Activated T-cell treated with anti-CD3 and anti-CD28 coated beads for 4 hours (primary cell): ENCODE results near the gene PRKACB.

Source experiments
- DNase-seq: peaks from one replicate; pipeline ENCODE4 v3.0.0-alpha.2; 2020

The PRKACB gene

DNA sequence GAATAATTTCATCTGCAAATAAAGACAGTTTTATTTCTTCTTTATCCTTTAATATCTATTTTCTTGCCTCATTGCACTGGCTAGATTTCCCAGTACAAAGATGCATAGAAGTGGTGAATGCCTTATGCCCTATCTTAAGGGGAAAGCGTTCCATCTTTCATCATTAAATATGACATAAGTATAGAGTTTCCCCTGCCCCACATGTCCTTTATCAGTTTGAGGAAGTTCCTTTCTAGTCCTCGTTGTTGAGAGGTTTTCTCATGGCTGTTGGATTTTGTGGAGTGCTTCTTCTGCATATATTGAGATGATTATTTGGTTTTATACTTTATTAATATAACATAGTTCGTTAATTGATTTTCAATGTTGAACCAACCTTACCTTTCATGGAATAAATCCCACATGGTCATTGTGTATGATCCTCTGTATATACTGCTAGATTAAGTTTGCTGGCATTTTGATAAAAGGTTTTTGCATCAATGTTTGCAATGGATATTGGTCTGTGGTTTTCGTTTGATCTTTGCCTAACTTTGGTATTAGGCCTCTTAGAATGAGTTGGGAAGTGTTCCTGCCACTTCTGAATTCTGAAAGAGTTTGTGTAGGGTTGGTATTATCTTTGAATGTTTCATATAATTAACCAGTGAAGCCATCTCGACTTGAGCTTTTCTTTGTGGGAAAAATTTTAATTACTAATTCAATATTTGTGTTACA is 15.6 kb downstream of the PRKACB start:
- no peak for DNase-seq

DNA sequence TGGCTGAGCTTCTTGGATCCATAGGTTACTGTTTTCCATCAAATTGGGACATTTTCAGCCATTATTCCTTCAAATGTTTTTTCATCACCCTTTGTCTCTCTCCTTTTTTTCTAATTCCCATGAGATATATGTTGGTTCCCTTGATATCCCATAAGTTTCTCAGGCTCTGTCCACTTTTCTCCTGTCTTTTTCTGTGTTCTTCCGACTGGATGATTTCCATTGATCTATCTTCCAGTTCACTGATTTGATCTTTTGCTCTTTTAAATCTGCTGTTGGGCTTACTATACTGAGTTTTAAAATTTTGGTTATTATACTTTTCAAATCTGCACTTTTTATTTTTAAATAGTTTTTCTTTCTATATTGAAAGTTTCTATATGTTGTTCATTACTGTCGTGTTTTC is 18.2 kb downstream of the PRKACB start:
- DNase-seq, result no peak

DNA sequence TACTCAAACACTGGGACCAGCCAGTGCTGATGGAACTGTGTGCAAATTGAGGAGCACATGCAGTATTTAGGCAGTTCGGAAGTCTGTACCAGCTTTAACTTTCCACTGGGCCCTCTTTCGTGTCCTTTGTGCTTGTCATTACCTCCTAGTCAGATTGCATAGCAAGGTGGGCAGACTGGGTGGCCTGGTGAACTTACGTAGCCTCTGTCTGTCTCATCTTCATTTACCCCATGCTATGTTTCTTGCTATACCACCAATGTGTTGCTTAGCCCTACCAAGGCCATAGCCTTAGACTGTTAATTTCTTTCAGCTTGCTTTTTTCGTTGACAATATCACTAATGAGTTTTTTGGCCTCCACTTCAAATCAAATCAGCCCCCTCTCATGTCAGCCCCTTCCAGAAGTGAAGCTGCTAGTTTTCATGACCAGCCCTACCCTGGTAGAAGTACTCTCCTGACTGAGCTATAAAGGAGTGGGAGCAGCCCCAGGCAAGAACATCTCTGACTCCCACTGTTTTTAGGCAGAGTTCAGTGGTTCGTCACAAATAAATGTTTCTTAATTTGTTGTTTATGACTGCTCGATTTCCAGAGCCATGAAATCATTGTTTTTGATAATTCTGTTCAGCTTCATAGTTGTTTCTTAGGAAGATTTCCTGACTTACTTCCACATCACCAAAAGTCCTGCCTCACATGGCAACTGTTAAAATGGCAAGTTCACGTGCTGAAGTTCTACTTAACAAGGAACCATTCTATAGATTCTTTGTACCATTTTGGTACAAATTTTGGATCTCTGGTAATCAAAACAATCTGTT is 19.3 kb downstream of the PRKACB start:
- no peak for DNase-seq

DNA sequence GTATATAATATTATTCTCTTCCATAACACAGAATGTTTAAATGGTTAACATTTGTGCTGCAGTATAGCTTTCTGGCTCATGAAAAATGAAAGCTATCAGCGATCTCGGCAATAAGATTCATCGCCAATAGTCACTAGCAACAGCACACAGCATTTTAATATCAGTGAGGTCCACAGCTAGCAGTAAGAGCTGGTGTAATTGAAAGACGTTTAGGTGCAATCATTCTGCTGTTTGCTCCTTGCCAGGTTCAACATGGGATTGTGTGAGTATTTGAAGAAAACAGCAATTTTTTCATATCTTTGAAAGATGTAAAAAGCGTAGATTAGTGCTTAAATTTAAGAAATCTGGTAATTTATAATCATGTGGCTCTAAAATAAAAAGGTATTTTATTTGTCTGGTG is 20.1 kb downstream of the PRKACB start:
- DNase-seq, result no peak

DNA sequence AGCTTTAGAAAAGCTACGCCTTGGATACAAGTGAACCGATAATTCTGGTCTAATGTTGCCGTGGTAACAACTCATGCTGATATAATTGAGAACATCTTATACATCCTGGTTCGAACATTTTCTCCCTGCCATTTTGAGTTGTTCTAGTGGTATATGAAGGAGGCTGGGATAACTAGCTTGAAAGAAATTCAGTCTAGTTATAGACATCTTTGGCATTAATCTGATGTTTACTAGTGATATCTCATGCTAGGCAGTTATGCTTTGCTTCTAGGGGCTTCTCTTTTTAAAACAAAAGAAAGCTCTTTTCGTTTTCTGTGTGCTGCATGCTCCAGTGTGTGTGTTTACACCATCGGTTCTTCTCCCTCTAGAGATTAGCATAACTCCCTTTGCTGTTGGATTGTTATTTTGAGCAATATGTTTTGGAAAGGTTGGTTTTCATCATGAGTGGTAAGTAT is 20.5 kb downstream of the PRKACB start:
- no peak for DNase-seq

DNA sequence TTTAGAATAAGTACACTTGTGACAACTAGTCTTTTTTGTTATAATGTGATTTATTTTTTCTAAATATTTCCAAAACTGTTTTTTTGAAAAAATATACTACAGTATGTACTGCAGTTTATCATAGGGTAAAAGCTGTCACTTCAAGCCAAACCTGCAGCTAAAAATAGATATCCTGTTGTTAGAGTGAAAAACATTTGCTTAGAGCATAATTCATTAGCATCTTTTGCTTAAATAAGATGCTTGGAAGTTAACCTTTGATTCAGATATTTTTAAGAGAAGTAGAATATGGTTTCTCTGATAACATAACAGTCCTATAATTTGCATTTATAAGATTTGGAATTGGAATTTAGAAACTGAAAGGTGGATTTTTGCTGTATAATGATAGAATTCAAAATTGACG is 21.5 kb downstream of the PRKACB start:
- DNase-seq, result no peak

DNA sequence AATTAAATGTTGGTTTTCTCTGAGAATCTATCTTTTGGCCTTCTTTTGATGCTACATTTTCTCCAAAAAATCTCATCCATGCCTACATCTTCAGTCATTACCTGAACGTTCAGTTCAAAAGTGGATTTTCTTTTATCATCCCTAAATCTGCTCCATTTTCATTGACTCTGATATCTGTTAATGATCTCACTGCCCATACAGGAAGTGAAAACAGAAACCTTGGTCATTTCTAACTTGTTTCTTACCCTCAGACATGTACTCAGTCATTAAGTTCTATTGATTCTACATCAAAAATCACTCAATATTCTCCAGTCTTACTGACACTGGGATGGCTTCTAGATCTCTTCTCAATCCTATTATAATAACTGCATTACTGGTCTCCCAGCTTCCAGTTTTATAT is 22.7 kb downstream of the PRKACB start:
- DNase-seq, result no peak

DNA sequence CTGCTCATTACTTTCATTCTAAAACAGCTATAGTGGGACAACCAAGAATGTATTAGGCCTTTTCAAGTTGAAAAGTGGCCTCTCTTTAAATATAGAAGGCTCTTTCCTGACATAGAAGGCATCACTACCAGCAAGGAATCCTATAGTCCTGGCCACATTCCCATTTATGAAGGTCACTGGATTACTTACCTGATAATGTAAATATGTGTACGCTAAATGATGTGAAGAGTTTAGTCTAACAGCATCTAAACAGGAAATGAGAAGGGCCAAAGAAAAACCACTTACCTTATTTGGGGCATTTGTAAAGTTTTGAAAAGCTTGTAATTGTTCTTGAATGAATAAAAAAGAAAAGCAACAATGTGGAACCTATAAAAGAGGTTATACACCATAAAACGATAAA is 24.7 kb downstream of the PRKACB start:
- no peak for DNase-seq

DNA sequence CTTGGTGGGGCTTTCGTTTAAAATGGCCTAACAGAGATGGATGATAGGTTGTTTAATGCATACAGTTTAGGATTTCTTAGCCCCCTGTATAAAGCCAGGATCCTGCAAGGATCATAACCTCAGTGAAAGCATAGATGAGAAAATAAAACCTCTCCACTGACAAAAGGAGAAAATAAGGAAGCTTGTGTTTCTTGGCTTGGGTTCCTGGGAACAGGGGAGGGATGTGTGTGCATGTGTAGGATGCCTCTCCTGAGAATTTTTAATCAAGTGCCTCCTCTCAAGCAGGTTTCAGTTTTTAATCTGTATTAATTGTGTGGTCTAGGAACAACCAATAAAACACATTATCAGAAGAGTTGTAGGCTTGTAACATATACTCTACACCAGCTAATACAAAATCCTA is 26.1 kb downstream of the PRKACB start:
- DNase-seq, result no peak

DNA sequence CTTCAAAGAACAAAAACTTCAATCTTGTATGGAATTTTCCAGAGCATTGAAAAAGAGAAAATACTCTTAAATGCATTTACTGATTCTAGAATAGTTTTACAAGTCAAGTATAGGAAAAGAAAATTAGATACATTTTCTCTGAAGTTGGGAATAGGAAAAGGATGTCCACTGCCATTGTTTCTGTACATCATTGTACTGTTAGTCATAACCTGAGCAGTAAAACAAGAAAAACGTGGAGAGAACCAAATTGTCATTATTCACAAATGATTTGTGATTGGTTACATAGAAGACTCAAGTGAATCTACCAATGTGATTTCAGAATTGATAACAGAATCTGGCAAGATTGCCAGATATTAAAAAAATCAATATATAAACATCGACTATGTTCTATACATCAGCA is 27.4 kb downstream of the PRKACB start:
- no peak for DNase-seq

DNA sequence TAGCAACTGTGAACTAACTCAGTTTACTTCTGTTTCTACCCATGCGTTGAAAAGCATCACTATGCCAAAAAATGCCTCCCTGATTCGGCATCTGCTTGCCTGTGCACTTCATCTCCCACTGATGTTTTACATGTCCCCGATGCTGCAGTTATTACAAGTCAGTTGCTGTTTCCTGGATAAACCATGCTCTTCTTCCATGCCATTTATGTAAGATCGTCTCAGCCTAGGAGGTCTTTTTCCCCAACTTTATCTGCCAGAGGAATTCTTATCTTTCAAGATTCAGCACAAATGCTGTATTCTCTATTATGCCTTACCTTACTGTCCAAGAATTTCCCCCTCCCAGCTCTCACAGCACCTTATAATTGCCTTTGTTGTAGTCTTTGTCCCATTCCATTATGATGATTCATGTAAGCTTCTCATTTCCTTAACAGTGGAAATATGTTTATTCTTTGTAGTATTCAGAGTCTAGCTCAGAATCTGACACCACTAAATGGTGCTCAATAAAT is 30.0 kb downstream of the PRKACB start:
- no peak for DNase-seq

DNA sequence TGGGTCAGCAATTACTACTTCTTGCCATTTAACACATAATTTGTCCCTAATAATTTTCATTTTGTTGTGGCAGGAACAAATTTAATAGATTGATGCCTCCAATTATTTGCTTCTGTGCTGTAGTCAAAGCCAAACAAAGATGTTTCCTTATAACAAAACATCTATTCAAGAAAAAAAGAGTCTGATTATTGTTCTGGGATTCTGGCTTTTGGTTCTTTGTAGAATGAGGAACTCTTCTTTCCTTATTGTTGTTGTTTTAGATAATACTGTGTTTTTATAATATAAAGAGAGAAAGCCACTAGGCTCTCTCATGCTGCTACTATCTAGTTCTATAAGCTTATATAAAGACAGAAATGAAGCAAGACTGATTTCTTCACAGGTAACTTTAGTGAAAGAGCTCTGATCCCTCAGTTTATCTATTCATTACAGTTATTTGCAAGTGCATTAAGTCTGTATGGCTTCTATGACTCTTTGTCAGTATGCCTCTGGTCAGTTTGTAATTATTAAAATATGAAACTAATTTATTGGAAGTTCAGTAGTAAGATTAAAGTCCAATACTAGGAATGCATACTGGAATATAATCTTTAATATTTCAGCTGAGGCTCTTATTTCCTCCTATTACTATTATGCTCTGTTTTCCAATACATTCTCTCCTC is 37.4 kb downstream of the PRKACB start:
- no peak for DNase-seq

DNA sequence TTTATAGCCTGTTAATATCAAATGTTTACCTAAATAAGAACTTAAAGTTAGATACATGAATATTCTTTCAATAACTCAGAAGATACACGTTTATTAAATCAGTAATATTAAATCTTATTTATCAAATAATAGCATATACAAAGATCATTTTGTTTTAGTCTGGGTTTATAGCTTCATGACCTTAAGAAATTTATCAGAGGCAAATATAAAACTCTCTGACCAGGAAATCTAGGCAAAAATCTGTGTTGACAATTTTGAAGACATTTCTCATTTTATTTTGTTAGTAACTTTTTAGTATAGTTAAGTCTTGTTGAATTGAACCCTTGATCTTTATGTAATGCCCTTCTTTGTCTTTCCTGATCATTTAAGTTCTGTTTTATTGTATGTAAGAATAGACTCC is 46.4 kb downstream of the PRKACB start:
- DNase-seq, result no peak

DNA sequence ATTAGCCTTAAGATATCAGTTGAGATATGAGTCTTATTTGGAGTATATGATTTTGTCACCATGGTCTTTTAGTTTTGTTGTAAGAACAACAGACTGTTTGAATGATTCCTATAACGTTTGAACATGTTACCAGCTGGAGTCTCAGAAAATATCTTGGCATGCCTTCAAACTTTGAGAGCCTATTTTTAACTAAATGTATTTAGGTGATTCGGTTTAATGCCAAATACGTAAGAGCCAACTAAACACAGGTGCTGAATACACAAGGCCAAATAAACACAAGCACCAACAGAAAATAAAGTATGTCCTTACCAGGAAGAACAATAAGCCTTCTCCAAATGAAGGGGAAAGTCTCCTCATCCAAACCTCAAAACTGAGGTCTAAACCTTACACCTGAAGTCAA is 48.6 kb downstream of the PRKACB start:
- DNase-seq, result no peak

DNA sequence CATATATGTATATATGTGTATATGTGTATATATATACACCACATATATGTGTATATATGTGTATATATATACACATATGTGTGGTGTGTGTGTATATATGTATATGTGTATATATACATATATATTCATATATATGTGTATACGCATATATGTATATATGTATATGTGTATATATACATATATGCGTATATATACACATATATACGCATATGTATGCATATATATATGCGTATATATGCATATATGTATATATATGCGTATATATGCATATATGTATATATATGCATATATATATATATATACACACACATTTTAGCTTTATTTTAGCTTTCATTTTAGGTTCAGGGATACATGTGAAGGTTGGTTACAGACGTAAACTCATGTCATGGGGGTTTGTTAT is 54.8 kb downstream of the PRKACB start:
- DNase-seq, result no peak

DNA sequence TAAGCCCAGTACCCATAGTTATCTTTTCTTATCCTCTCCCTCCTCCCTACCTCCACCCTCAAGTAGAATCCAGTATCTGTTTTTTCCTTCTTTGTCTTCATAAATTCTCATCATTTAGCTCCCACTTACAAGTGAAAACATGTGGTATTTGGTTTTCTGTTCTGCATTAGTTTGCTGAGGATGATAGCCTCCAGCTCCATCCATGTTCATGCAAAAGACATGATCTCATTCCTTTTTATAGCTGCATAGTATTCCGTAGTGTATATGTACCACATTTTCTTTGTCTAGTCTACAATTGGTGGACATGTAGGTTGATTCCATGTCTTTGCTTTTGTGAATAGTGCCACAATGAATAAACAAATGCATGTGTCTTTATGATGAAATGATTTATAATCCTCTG is 55.2 kb downstream of the PRKACB start:
- DNase-seq, result no peak

DNA sequence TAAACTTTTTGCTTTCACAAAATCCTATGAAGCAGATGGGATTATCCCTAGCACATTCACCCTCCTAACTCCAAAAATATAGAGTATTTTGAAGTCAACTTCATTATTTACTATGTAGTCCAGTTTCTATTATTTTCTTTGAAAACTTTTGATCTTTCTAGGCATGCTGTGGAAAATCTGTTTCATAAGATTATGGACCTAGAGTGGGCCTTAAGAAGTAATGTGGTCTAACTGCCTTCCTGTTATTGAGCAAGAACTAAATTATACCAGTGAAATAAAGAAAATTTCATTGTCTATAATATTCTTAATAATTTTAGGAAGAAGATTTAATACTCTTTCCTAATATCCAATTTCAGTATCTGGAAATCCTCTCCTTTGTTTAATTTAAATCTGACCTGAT is 58.1 kb downstream of the PRKACB start:
- DNase-seq, result no peak

DNA sequence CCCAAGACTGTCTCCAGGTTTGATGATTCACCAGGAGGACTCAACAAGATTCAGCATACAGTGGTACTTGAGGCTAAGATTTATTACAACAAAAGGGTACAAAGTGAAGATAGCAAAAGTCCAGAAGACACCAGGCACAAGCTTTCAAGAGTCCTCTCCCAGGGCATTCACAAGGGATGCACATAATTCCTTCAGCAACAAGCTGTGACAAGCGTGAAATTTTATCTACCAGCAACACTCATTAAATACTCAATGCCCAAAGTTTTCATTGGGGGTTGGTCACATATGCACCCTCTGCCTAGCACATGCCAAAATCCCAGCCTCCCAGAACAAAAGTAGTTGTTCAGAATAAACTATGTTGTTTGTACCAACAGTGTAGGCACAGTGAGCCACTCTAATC is 62.3 kb downstream of the PRKACB start:
- DNase-seq, result no peak

DNA sequence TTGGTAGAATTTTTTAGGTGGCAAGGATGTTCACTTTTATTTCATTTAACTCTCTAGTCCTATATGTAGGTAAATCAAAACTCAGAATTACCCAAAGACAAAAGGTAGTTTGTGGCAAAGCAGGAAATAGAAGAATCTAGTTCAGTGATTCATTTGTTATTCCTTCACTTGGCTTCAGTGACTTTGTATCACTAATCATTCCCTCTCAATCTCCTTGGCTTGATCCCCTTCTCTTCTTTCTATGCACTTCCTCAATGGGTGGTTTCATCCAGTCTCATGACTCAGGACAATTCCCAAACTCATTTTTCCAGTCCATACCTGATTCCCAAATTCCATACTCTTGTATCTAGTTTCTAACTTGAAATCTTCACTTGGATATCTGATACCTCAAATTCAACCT is 64.9 kb downstream of the PRKACB start:
- no peak for DNase-seq

DNA sequence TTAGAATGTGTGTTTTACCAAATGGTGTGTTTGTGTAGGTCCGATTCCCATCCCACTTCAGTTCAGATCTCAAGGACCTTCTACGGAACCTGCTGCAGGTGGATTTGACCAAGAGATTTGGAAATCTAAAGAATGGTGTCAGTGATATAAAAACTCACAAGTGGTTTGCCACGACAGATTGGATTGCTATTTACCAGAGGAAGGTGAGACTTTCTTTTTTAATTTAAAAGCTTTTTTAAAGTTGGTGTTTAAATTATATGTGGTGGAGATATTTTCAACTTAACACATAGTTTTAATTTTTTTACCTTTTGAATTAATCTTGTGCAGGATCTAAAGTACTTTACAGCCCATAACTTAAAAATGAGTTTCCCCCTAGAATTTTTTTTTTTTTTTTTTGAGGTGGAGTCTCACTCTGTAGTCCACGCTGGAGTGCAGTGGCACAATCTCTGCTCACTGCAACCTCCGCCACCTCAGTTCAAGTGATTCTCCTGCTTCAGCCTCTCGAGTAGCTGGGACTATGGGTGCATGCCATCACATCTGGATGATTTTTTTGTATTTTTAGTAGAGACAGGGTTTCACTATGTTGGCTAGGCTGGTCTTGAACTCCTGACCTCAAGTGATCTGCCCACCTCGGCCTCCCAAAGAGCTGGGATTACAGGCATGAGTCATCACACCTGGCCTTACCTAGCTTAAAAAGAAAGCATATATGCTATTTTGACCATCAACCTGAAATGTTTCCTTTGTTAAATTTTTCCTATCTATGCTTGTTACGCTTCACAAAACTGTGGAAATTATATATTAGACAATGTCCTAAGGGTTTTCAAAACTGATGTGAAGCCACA is 70.3 kb downstream of the PRKACB start:
- no peak for DNase-seq

DNA sequence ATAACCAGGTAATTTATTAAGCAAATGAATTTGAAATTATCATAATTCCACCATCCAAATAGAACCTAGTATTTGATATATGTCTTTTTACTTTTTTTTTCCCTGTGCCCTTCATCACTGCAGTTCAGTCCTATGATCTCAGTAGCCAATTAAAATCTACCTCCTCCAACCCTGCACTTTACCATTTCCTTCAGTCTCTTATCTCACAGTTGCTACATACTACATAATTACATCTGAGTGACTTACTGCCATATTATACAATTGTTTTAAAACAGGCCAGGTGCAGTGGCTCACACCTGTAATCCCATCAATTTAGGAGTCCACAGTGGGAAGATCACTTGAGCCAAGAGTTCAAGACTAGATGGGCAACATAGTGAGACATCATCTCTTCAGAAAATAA is 73.2 kb downstream of the PRKACB start:
- no peak for DNase-seq

DNA sequence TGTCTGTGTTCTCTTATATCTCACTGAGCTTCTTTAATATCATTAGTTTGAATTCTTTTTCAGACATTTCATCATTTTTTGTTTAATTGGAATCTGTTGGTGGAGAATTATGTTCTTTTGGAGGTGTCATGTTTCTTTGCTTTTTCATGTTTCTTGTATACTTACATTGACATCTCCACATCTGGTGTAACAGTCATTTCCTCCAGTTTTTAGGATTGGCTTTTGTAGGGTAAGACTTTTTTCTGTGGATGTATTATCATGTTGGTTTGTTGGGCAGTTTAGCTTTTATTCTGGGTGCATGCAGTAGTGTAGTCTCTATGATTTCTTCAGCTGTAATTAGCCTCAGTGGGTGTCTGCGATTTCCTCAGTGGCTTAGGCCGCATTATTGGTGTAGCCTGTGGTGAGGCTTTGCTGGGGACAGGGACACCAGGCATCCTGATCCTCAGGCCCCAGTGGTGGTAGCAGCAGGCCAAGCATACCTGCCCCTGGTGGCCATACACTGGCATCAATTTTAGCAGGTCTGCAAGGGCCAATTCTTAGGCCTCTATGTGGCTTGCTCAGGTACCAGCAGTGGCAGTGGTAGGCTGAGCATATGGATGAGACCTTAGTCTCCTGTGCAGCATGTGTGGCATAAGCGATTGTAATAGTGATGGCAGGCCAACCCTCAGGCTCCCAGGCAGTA is 79.8 kb downstream of the PRKACB start:
- no peak for DNase-seq
